Left kidney (tissue), 2 donors: Measurements from ENCODE around the gene ASPHD1. TPM values are rescaled to one million over a fixed set of nuclear protein-coding genes. Genes with fewer than 3 reads are reported as not detected.
A peak's percentile ranks its signal among the peaks of the same experiment; 100 is the strongest.
"Not testable (repeated sequence)": the region's sequence is repeated elsewhere in the genome, so short reads cannot be mapped to it uniquely, and the experiment has no call there.

Source experiments
- DNase-seq: peaks from one replicate; pipeline ENCODE4 v3.0.0-alpha.2; 2013
- polyA plus RNA-seq: library from polyadenylated mRNA; unstranded; fragments of 120-200 nt; gene quantifications from one replicate; pipeline ENCODE4 v1.2.1, GENCODE V29; 2013; ENCODE audit not compliant: insufficient read length

The ASPHD1 gene
- polyA plus RNA-seq, 1 donor = 0.86 TPM

GRCh38 chr16:29931750-29932149, 31.5 kb downstream of the ASPHD1 start:
- DNase-seq = not testable (repeated sequence)

- no peak for DNase-seq
Measured at GRCh38 chr16:29940656-29941055, 40.4 kb downstream of the ASPHD1 start.

- DNase-seq = peak; percentile 84
Measured at GRCh38 chr16:29943846-29944799, 43.8 kb downstream of the ASPHD1 start.

GRCh38 chr16:29947897-29948296, 47.6 kb downstream of the ASPHD1 start:
- DNase-seq = no peak

GRCh38 chr16:29950806-29951461, 50.6 kb downstream of the ASPHD1 start:
- DNase-seq = no peak

GRCh38 chr16:29951625-29952365, 51.5 kb downstream of the ASPHD1 start:
- DNase-seq = no peak

Other genes with a start within 250 kb of the ASPHD1 start
- gene SPN, start 237.2 kb upstream of the ASPHD1 start, polyA plus RNA-seq = 2.0 TPM
- 148 TPM for gene QPRT, start 221.3 kb upstream of the ASPHD1 start, polyA plus RNA-seq
- 0.32 TPM for gene C16orf54, start 154.5 kb upstream of the ASPHD1 start, polyA plus RNA-seq
- gene ZG16, start 122.2 kb upstream of the ASPHD1 start, polyA plus RNA-seq = 0.08 TPM
- 89.2 TPM for gene KIF22, start 109.7 kb upstream of the ASPHD1 start, polyA plus RNA-seq
- 304 TPM for gene MAZ, start 94.0 kb upstream of the ASPHD1 start, polyA plus RNA-seq
- gene PRRT2, start 88.3 kb upstream of the ASPHD1 start, polyA plus RNA-seq = 19.4 TPM
- 33.5 TPM for gene PAGR1, start 84.3 kb upstream of the ASPHD1 start, polyA plus RNA-seq
- 15.3 TPM for gene MVP, start 80.0 kb upstream of the ASPHD1 start, polyA plus RNA-seq
- 79.4 TPM for gene CDIPT, start 37.3 kb upstream of the ASPHD1 start, polyA plus RNA-seq
- gene SEZ6L2, start 938 bp upstream of the ASPHD1 start, polyA plus RNA-seq = 8.2 TPM
- gene KCTD13, start 25.7 kb downstream of the ASPHD1 start, polyA plus RNA-seq = 23.9 TPM
- 93.1 TPM for gene TMEM219, start 61.6 kb downstream of the ASPHD1 start, polyA plus RNA-seq
- 45.3 TPM for gene TAOK2, start 73.4 kb downstream of the ASPHD1 start, polyA plus RNA-seq
- gene HIRIP3, start 95.1 kb downstream of the ASPHD1 start, polyA plus RNA-seq = 17.0 TPM
- gene INO80E, start 95.8 kb downstream of the ASPHD1 start, polyA plus RNA-seq = 46.2 TPM
- gene DOC2A, start 110.5 kb downstream of the ASPHD1 start, polyA plus RNA-seq = 3.0 TPM
- gene C16orf92, start 122.7 kb downstream of the ASPHD1 start, polyA plus RNA-seq = not detected
- 1.2 TPM for gene TLCD3B, start 130.8 kb downstream of the ASPHD1 start, polyA plus RNA-seq
- gene ALDOA, start 165.3 kb downstream of the ASPHD1 start, polyA plus RNA-seq = 449 TPM
- gene PPP4C, start 175.5 kb downstream of the ASPHD1 start, polyA plus RNA-seq = 82.7 TPM
- 1.1 TPM for gene TBX6, start 191.4 kb downstream of the ASPHD1 start, polyA plus RNA-seq
- gene YPEL3, start 195.7 kb downstream of the ASPHD1 start, polyA plus RNA-seq = 43.1 TPM
- 13.6 TPM for gene GDPD3, start 213.0 kb downstream of the ASPHD1 start, polyA plus RNA-seq
- 73.6 TPM for gene MAPK3, start 222.7 kb downstream of the ASPHD1 start, polyA plus RNA-seq